HuH-7 (cell line): ENCODE results near the gene FOXD2.

Experiments
- DNase-seq: peaks from one replicate; pipeline ENCODE4 v3.0.0; 2011; ENCODE audit warnings: low spot score

FOXD2 gene

DNA sequence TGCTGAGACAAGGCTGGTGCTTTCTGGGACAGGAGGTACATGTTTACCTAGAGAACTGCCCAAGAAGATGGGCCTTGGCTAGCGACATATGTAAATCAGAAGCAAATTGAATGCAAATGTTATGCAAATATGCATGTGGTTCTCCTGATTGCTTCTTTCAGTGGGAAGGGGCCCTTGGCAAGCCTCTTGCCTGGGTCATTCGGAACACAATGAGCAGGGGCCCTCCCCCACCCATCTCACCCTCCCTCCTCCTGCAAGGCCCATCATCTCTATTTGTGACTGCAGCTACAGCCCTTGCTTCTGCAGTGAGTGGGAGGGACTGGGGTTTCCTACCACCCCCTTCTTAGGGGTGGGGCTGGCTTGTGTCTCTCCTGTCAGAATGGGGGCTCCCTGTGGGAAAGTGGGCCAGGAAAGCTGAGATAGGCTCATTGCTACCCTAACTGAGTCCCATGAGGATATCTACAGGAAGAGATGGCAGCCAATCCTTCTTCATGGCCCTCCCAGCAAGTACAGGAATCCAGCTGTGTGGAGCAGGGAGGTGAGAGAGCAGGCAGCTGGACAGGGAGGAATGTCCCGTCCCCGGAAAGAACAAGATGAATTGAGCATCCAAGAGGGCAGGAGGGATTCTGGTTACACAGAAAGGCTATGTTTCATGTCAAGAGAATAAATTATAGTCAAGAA lies 31.0 kb downstream of the FOXD2 start:
- DNase-seq: no peak

DNA sequence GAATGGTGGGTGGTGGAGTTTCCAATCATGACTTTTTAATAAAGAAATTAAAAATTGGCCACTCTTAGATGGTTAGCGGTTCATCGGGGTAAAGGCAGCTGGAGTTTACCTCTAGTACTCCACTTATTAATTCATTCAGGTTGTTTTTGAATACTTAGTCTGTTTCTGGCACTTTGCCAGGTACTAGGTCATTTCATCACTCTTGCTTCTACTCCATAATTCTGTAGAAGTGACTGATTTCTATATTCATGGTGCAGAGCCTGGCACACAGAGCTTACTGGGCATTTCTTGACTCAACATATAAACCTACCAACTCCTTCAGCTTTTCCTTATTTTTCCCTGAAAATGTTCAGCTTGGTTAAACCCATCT lies 31.5 kb downstream of the FOXD2 start:
- no peak for DNase-seq

DNA sequence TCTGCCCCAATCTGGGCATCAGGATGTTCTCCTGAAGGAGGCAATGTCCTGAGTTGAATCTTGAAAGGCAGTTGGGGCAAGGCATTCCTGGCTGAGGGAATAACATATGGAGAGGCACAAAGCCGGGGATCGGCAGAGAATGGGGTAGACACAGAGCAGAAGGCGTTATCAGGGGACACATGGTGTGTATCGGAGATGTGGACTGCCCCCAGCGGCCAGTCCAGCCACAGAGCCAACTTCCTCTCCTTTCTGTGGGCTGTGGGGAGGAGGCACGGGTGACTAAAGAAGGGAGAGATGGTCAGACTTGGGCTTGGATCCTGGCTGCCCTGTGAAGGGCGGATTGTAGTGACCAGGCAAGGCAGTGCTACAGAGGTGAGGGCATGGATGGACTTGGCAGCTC lies 32.1 kb downstream of the FOXD2 start:
- DNase-seq: no peak

DNA sequence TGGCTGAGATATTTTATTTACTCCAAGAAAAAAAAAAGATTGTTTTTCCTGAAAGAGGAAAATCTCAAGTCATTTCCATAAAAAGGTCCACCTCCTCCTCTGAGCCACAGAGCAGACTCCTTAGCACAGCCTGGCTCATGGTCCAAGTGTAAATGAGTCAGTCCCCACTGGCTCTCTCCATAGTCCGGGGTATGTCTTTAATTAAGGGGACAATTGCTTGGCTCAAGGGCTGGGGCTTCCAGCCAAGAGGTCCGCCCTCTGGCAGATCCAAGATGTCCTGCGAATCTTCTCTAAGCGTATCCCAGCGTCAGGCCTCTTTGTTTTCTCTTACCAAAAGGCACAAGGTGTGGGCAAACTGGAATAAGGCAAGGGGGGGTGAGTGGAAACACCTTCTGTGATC lies 33.3 kb downstream of the FOXD2 start:
- DNase-seq: no peak

DNA sequence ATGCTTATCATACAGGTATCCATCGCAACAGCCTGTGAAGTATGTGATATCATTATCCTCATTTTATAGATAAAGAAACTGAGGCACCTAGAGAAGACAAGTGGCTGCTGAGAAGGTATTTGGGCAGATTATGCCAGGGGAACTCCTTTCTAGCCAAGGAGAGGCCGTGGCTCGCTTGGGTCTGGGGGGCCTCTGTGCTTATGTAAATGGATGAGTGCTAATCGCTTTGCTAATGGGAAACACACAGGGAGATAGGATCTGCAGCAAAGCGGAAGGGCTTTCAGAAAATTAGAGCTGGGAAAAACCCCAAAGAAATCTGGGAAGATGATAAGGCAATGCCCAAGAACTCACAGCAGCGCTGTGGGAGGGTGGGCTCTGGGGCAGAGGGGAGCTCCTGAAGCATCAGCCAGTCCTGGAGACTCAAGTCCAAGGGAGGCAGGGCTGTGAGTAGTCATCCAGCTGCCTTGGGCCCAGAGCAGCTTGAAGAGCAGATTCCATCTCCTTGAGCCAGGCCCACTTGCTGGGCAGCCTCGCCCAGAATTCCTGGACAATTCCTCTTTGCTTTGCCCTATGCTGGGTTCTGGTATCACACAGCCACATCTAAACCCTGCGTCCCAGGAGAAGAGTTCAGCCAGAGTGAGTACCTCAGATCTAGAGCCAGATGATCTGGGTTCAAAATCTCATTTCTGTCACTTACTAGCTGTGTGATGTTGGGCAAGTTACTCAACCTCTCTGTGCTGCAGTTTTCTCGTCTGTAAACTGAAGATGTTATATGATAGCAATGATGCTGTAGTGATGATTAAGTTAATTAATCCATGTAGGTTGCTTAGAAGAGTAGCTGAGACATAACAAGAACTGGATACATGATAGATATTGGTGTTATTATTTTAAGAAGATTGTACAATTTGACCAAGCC lies 36.7 kb downstream of the FOXD2 start:
- DNase-seq: no peak

DNA sequence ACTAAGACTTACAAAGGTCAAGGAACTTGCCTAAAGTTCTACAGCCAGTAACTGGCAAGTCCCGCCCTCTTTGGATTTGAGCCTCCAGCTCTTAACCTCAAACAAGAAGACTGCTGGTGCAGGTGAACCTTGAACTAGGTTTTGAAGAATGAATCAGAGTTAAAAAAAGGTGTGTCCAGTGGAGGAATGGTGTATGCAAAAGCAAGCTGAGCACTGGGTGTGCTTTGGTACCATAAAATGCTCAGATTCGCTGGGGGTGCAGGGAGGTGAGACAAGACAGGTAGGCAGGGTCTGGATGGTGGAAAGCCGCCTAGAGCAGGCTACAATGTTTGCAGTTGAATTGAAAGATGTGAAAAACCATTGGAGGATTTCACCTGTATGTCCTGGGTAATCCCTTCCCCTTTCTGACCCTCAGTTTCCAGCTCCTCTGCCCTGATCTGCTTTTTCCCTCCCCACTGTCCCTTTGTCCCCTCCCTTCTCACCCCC lies 39.8 kb downstream of the FOXD2 start:
- DNase-seq: peak; percentile 55

DNA sequence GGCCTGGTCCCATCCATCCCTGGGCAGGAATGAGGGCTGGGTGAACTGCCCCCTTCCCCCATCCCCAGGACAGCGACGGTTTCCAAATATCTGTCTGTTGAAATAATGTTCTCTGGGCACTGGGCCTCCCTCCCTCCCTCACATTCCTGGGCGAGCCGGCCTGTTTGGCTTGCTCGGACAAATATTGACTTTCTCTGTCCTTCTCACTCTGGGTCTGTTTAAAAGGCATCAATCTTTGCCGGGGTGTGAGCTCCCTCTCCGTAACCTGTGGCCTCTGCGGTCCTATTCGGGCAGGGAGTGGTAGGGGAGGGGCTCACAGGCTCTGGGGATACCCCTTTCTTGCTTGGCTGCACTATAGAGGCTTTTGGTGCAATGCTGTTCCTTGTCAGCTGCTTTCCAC lies 40.2 kb downstream of the FOXD2 start:
- DNase-seq: peak; percentile 88

DNA sequence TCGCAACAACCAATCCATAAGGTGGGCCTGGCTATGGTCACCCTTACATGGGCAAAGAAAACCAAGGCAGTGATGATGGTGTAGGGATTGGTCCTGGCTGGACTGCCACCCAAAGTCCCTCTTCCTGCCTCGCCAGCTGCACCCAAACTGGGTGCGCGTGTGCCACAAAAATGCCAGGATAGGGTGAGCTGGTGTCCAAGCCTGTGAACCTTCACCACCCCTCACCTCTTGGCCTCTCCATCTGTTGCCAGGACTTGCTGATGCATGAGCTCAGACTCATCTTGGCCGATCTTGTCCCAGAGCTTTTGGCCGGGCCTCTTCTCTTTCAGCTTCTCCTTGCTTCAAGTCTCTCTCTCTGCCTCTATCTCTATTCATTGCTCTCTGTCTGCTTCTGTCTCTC lies 41.8 kb downstream of the FOXD2 start:
- no peak for DNase-seq

DNA sequence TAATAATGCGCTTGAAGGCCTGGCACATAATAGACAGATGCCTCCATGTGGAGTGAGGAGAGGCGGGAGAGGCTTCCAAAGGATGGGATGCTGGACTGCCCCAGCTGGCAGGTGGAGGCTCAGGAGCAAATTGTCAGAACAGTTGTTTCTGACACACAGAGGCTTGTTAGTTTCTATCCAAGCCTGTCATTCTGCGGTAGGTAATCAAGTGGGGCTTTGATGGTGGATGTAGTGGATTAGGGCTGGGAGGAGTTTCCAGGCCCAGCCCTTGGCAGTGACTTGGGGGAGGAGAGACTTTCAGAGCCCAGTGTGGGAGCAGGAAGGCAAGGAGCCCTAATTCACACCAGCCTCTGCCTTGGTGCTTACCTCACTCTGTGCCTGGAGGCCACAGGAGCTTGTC lies 44.1 kb downstream of the FOXD2 start:
- DNase-seq: no peak

DNA sequence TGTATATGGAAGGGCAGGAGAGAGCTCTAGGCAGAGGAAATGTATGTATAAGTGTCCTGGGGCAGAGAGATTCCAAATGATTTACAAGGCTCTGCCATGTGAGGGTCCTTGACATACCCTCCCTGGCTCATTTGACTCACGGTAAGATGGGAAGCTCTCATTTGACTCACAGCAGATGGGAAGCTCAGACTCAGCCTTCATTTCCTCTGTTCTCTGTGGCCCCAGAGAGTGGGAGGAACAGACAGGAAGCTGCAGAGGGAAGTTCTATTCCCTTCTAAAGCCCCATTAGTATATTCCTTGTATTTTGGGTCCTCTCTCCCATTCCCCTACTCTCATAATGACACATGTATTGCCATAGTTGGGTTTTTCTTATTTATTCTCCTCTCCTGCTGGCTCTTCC lies 44.9 kb downstream of the FOXD2 start:
- DNase-seq: no peak

DNA sequence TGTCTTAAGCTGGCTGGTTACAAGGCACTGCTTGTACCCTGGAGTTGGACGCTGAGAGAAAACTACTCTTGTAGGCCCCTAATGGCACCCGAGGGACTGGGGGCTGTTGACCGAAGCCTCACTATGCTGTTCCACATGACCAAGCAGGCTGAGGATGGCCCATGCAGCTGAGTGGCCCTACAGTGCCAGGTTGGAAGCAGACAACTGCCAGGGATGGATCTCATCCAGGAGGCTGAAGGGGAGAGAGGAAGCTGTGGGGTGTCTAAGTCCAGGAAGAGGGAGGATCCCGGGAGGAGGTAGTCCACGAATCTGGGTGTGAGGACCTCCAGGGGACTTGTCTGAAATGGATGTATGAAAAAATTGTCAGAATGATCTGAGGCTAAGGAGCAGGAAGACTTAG lies 45.8 kb downstream of the FOXD2 start:
- no peak for DNase-seq

DNA sequence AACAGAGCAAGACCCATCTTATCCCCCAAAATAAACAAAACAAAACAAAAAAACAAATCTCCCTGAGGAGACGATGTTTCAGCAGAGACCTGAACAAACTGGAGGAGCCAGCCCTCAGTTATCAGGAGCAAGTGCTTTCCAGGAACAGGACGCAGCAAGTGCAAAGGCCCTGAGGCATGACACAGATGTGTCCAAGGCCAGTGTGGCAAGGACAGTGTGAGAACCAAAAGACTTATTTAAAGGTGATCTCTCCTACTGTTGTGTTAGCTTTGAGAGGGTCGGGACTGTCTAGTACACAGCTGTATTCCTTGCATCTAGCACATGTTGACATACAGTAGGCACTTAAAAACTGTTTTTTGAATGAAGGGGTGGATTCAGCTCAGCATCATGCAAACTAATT lies 48.0 kb downstream of the FOXD2 start:
- no peak for DNase-seq

DNA sequence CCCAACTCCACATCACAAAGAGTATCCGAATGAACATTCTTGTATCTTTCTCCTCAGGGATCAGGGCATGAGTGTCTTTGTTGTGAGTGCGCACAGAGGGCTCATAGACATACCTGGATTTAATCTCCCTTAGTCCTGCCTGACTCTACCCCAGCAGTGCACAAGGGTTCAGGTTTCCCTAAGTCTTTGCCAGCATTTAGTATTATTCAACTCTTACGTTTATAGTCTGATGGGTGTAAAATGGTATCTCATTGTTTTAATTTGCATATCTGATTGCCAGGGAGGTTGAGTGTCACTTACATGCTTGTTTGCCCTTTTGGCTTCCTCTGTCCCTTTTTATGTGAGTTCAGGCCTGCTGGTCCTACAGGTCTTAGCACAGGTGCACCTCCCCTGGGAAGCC lies 49.5 kb downstream of the FOXD2 start:
- no peak for DNase-seq

DNA sequence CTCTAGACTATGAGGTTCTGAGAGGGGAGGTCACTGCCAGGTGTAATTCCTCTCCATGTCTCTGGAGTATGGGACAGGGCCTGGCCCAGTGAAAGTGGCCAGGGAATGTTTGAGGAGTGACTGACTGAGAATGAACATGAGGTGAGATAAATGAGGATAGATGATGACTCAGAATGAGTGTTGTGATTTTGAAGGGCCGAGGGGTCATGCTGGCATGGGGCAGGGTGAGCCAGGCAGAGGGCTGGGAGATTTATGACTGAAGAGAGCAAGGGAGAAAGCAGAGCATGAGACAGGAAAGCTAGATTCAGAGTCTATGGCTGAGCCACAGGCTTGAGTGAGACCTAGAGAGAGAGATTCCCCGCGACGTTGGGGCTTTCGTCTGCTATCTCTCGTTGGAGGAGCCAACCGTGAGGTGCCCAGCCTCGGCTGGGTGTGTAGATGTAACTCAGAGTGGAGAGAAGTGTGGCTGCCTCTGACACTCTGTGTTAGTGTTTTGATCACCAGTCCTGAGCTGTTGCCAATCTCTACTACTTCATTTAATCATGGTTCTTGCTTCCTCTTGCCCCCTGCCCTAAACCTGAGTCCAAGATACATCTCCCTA lies 50.1 kb downstream of the FOXD2 start:
- no peak for DNase-seq
